Skin of body (tissue), 2 donors: ENCODE data around the gene TMEM131. TPM values are rescaled to one million over a fixed set of nuclear protein-coding genes. Genes with fewer than 3 reads are reported as not detected.

Source experiments
- DNase-seq: peaks from one replicate; lab custom pipeline; 2025; lab: John Stamatoyannopoulos, UW
- total RNA-seq: library from RNA; depleted of rRNA; stranded (reverse); fragments of >200 nt; gene quantifications from one replicate; pipeline ENCODE4 v1.2.3, GENCODE V29; 2014

TMEM131 gene
- total RNA-seq, 1 donor from 2014 or later: 44.8 TPM

- no peak for DNase-seq
Observed at GRCh38 chr2:97741251-97741650, 254.5 kb downstream of the TMEM131 start.

DNA sequence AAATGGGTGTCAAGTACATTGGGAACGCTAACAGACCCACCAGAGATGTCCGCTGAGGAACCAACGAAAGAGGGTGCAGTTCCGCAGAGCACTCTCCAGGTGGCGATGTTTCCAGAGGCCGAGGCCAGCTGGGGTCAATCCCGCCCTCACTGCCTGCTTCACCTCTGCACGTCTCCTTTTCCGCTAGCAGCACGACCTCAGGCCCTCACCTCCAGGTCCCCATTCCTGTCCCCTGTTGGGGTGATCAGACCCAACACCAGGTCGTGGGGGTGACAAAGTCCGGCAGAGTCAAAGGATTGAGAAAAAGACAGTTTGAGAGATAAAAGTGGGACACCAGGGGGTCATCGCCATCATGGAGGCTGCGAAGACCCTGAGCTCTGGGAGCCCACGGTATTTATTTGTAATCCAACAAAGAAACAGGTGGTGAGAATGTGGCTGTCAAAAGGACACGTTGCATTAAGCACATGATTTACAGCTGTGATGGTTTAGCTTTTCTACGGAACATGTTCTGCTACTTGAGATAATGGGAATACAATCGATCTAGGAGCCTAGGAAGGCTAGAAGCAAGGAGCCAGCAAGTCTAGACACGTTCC, 255.1 kb downstream of the TMEM131 start:
- no peak for DNase-seq

- DNase-seq: no peak
Observed at GRCh38 chr2:97739893-97740245, 255.9 kb downstream of the TMEM131 start.

DNA sequence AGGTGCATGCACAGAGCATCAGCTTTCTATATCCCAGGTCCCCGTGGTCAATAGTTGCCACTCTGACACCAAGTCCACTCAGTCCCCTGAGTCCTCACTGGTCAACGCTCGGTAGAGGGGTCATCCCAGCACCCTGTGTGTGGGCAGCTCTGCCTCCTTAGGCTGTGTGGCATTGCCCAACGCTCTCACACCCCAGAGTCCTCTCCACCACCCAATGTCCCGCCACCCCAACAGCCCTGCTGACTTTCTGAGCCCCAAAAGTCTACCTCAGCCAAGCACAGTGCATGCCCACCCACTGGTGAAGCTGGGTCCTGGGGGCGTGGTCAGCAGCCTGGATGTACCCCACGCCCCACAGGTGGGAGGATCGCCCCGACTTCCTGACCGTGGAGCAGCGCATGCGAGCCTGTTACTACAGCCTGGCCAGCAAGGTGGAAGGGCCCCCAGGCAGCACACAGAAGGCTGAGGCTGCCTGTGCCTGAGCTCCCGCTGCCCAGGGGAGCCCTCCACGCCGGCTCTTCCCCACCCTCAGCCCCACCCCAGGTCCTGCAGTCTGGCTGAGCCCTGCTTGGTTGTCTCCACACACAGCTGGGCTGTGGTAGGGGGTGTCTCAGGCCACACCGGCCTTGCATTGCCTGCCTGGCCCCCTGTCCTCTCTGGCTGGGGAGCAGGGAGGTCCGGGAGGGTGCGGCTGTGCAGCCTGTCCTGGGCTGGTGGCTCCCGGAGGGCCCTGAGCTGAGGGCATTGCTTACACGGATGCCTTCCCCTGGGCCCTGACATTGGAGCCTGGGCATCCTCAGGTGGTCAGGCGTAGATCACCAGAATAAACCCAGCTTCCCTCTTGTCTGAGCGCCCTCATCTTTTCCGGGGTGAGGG, 256.5 kb downstream of the TMEM131 start:
- DNase-seq: no peak

- no peak for DNase-seq
Observed at GRCh38 chr2:97738179-97739019, 257.3 kb downstream of the TMEM131 start.

GRCh38 chr2:97737421-97738178, 258.1 kb downstream of the TMEM131 start:
- no peak for DNase-seq

- DNase-seq: no peak
Observed at GRCh38 chr2:97736608-97737330, 259.0 kb downstream of the TMEM131 start.

GRCh38 chr2:97736185-97736584, 259.6 kb downstream of the TMEM131 start:
- no peak for DNase-seq

- DNase-seq: no peak
Observed at GRCh38 chr2:97735161-97735561, 260.6 kb downstream of the TMEM131 start.

DNA sequence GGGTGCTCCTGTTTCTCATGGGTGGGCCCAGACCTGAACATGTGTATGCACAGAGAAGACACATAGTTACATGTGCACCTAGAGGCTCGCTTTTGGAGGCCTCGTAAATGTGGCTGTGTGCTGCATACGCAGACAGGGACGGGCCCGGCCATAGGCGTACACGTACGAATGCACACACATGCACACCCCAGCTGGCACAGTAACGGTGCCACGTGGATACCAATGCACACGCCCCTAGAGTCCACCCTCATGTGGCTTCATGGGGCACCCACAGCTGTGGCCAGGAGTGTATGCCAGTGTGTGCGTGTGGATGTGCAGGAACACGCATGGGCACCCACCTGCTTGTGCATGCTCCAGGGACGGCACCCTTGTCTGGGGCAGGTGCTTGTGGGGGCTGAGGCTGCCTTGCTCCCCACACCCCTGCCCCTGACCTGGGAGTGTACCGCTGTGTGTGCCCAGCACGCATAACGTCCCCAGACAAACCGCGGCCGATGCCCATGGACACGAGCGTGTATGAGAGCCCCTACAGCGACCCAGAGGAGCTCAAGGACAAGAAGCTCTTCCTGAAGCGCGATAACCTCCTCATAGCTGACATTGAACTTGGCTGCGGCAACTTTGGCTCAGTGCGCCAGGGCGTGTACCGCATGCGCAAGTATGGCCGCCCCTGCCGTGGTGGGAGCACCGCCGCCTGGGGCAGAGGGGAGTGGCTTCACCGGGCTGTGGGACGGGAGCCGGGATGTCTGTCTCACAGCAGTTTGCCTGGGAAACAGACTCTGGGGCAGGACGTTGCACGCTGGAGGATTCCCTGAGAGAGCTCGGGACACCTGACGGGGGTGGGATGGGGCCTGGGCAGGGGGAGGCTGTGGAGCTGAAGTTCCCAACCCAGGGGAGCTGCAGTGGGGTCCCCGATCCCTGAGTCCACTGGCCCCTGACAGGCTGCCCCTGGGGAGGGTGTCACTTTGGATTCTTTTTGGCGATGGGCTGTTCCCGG, 261.4 kb downstream of the TMEM131 start:
- DNase-seq: no peak

GRCh38 chr2:97733341-97734035, 262.3 kb downstream of the TMEM131 start:
- DNase-seq: no peak

DNA sequence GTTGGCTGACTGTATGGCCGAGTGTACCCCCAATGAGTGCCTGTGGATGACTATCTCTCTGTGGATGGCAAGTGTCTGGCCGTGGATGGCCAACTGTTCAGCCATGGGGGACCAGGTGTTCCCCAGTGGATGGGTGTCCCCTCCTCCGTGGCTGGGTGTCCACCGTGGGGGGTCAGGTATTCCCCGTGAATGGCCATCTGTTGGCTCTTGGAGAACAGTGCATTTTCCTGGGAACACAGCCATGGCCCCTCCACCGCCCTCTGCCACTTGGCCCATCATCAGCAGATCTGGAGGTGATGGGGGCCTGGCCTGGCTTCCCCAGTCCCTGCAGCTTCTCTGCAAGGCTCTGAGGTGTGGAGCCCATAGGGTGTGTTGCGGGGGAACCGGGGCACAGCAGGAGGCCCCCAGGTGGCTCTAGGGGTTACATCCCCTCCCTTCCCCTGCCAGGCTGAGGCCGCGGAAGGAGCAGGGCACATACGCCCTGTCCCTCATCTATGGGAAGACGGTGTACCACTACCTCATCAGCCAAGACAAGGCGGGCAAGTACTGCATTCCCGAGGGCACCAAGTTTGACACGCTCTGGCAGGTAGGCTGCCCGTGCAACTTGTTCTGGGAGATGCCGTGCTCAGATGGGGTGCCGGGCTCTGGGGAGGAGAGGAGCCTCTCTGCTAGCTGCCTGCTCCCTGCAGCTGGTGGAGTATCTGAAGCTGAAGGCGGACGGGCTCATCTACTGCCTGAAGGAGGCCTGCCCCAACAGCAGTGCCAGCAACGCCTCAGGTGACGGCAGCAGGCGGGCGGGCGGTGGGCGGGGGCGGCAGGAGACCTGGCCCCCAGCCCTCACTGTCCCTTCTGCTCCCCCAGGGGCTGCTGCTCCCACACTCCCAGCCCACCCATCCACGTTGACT, 263.1 kb downstream of the TMEM131 start:
- DNase-seq: no peak

GRCh38 chr2:97731274-97732020, 264.3 kb downstream of the TMEM131 start:
- no peak for DNase-seq

DNA sequence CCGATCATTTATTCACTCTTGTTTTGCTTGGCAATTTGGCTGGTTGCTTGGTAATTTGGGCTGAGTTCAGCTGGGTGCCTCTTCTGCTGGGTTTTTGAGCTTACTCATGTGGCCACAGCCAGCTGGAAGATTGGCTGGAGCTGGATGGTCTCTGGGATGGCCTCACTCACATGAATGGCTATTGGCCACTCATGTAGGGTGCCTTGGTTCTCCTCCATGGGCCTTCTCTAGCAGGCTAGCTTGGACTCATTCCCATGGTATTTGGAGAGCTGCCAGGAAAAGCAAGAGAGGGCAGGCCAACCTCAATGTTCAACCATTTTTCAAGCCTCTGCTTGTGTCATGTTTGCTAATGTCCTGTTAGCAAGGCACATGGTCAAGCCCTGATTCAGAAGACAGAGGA, 265.5 kb downstream of the TMEM131 start:
- no peak for DNase-seq

DNA sequence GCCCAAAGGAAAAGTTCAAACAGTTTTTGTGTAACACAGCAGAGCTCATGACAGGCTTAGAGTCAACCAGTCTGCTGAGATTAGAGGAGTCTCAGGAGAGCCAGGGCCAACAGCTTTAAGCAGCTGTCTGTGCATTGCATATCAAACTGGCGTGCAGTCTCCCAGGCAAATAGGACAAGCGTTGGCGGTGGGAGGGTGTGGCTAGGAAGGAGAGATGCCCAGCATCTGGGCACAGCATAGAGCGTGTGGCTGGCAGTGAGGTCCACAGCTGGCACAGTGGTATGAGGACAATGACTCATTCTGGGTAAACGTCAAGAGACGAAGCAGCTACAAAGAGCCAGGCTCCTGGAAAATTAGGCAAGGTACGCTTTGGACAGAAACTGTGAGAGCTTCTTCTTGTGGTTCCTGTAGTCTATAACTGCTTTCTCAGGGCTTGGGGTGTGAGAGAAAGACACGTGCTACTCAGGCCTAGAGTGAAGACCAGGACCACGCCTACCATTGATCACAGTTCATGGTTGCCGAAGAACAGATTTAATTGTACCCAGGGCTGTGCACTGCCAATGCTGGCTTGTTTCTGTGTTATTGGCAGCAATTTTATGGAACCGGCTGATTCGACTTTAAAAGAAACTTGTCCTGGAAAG, 267.5 kb downstream of the TMEM131 start:
- DNase-seq: no peak

DNA sequence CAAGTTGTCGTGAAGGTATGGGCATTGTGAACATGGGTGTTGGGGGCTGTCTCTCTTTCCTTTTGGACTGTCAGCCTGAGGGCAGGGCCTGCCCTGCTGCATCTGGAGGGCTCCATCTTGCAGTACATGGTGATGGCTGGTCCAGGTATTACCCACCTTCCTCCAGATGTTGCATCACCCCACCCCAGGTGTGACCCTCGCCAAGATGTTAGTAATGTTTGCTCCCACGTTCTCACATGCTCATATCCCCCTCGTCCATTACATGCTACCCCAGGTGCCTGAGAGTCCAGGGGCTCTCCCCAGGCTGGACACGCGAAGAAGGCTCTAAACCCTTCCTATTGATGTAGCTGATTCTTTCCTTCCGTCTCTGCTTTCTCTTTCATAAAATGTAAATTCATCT, 268.5 kb downstream of the TMEM131 start:
- no peak for DNase-seq
